Transverse colon (tissue), 4 donors: Measurements from ENCODE around the gene F8. TPM values are rescaled to one million over a fixed set of nuclear protein-coding genes. Genes with fewer than 3 reads are reported as not detected.

Experiments used
- DNase-seq: peaks from one replicate; pipeline ENCODE4 v3.0.0-alpha.2; 2019
- H3K27ac ChIP-seq, 4 donors: fragments of 200-600 bp; sonication (generic); 2 replicates each; pipeline ENCODE4 v1.5.1; 2016 to 2018; ENCODE audit warnings: inconsistent platforms in 4 of 4
- H3K27me3 ChIP-seq: fragments of 200-600 bp; sonication (generic); 2 replicates; pipeline ENCODE4 v1.5.1; 2017; ENCODE audit warnings: inconsistent platforms
- H3K36me3 ChIP-seq, 4 donors: fragments of 200-600 bp; sonication (generic); 2 replicates each; pipeline ENCODE4 v1.5.1; 2017 to 2019; ENCODE audit warnings: inconsistent platforms in 4 of 4
- H3K4me1 ChIP-seq, 4 donors: fragments of 200-600 bp; sonication (generic); 2 replicates each; pipeline ENCODE4 v1.5.1; 2017 to 2020; ENCODE audit warnings: inconsistent platforms in 4 of 4
- H3K4me3 ChIP-seq, 4 donors: fragments of 200-600 bp; sonication (generic); 1 replicate in 1 of 4; 2 replicates in 3 of 4; pipeline versions ENCODE4 v1.5.1 to v1.6.1; 2017 to 2019; ENCODE audit warnings: inconsistent platforms in 4 of 4
- H3K9me3 ChIP-seq, 2 donors: fragments of 200-600 bp; sonication (generic); 2 replicates each; pipeline ENCODE4 v1.5.1; 2017 to 2019; ENCODE audit warnings: inconsistent platforms in 2 of 2
- CTCF ChIP-seq, 5 experiments: fragments of 200-600 bp in 3 of 5; fragments of 450-650 bp in 2 of 5; sonication (generic) in 3 of 5; IDR thresholded peaks; 1 replicate in 2 of 5; 2 replicates in 3 of 5; pipeline ENCODE4 v1.5.1; 2016 to 2017; ENCODE audit warnings: antibody characterized with exemption in 5 of 5, inconsistent platforms in 3 of 5, mild to moderate bottlenecking in 2 of 5, moderate library complexity in 1 of 5
- EP300 ChIP-seq: sonication (generic); formaldehyde crosslinking; IDR thresholded peaks from one replicate; pipeline ENCODE4 v1.6.1; 2017; ENCODE audit warnings: antibody characterized with exemption, low read depth
- POLR2A ChIP-seq: fragments of 450-650 bp; IDR thresholded peaks from one replicate; pipeline ENCODE4 v1.6.1; 2016; ENCODE audit warnings: antibody characterized with exemption, mild to moderate bottlenecking, moderate library complexity
- POLR2AphosphoS5 ChIP-seq, 3 donors: sonication (generic); formaldehyde crosslinking; IDR thresholded peaks; one replicate each; pipeline ENCODE4 v1.6.1; 2016; ENCODE audit warnings: antibody characterized with exemption in 3 of 3
- WGBS, 2 donors: methylation state at CpG; one replicate each; pipeline ENCODE4 v1.1.5; 2018; ENCODE audit warnings: low coverage in 1 of 2; 5-methylcytosine and 5-hydroxymethylcytosine counted together
- in situ Hi-C, 4 donors: fragments of 200-750 bp; cut with MboI; loops; one replicate each; pipeline versions ENCODE4 v1.15.0 to v1.15.1; 2017; ENCODE audit warnings: low sequenced_read_pairs in 3 of 4, low pct_ligation_motif_present in 1 of 4, low pct_unique_long_range_greater_than_20kb in 1 of 4
- intact Hi-C: fragments of 100-400 bp; cut with DNase I; formaldehyde crosslinking; loops from one replicate; pipeline ENCODE4 v1.15.1; 2023; ENCODE audit warnings: low total_unique reads
- total RNA-seq, 4 donors: library from RNA; depleted of rRNA; stranded (reverse); fragments of >200 nt; gene quantifications; one replicate each; pipeline ENCODE4 v1.1.0, GENCODE V29; 2016

F8 gene
- total RNA-seq, 4 donors from 2014 or later: 1.2 to 4.5 (median 4.0) TPM

GRCh38 chrX:155070038-155070437 lies 47.5 kb upstream of the F8 start:
- no peaks in the 10 kb centered on the region for H3K9me3 ChIP-seq
- intact Hi-C loops (no loop called here), in situ Hi-C loops (no loop called here)
- H3K36me3 ChIP-seq: no peaks in the 10 kb centered on the region
- H3K27me3 ChIP-seq: no peaks in the 10 kb centered on the region
- H3K4me1 ChIP-seq: peaks cover 0 to 30% (median 4%) of the 10 kb centered on the region in 4 donors
- peak overlapping the region; percentile 85 to 91 (median 89) for H3K27ac ChIP-seq
- 0 to 45% methylated on average over 1 to 12 of the region's 12 CpGs for WGBS, 2 donors
- TF ChIP-seq CTCF (IDR thresholded peaks at IDR 0.05) (no peak), POLR2A (no peak), POLR2AphosphoS5 (IDR thresholded peaks at IDR 0.05) (no peak), EP300 (no peak)
- DNase-seq: no peak
- peak overlapping the region in 3 of 4 donors; percentile 45 to 61 (median 56) for H3K4me3 ChIP-seq

GRCh38 chrX:155069414-155069813 lies 46.9 kb upstream of the F8 start:
- 65% methylated on average over 1 of the region's 1 CpG; no CpG with 5 or more reads in 1 of the 2 donors for WGBS, 2 donors
- no peaks in the 10 kb centered on the region for H3K9me3 ChIP-seq
- in situ Hi-C loops (loop anchor here in 2 of 4 donors (10.0 kb wide), 1 partner anchor 85 kb away; no protein-coding TSS in a partner anchor), intact Hi-C loops (no loop called here)
- no peak for TF ChIP-seq CTCF (IDR thresholded peaks at IDR 0.05)
- no peak for TF ChIP-seq EP300
- no peak for TF ChIP-seq POLR2AphosphoS5 (IDR thresholded peaks at IDR 0.05)
- no peak for TF ChIP-seq POLR2A
- peaks cover 0 to 30% (median 4%) of the 10 kb centered on the region in 4 donors for H3K4me1 ChIP-seq
- DNase-seq: no peak
- H3K4me3 ChIP-seq: peak overlapping the region in 1 of 4 donors; percentile 61
- H3K36me3 ChIP-seq: no peaks in the 10 kb centered on the region
- no peak overlapping the region for H3K27ac ChIP-seq
- no peaks in the 10 kb centered on the region for H3K27me3 ChIP-seq

- TF ChIP-seq POLR2A (no peak), POLR2AphosphoS5 (IDR thresholded peaks at IDR 0.05) (no peak), EP300 (no peak), CTCF (IDR thresholded peaks at IDR 0.05) (no peak)
- Histone ChIP-seq H3K27ac (no peak overlapping the region), H3K36me3 (no peaks in the 10 kb centered on the region), H3K4me3 (no peak overlapping the region), H3K9me3 (no peaks in the 10 kb centered on the region), H3K4me1 (peaks cover 0 to 29% (median 4%) of the 10 kb centered on the region in 4 donors), H3K27me3 (no peaks in the 10 kb centered on the region)
- in situ Hi-C loops: loop anchor here in 2 of 4 donors (10.0 kb wide), 1 partner anchor 83 kb away; no protein-coding TSS in a partner anchor
- intact Hi-C loops: no loop called here
- 60% methylated on average over 1 of the region's 1 CpG; no CpG with 5 or more reads in 1 of the 2 donors for WGBS, 2 donors
- DNase-seq: no peak
Observed at GRCh38 chrX:155068165-155068564, 45.6 kb upstream of the F8 start.

- H3K4me3 ChIP-seq: no peak overlapping the region
- intact Hi-C loops (no loop called here), in situ Hi-C loops (loop anchor here in 2 of 4 donors (10.0 kb wide), 1 partner anchor 80 kb away; no protein-coding TSS in a partner anchor)
- H3K4me1 ChIP-seq: peaks cover 0 to 16% (median 0%) of the 10 kb centered on the region in 4 donors
- no peak for DNase-seq
- no peak overlapping the region for H3K27ac ChIP-seq
- H3K36me3 ChIP-seq: no peaks in the 10 kb centered on the region
- H3K9me3 ChIP-seq: no peaks in the 10 kb centered on the region
- TF ChIP-seq EP300 (no peak), POLR2AphosphoS5 (IDR thresholded peaks at IDR 0.05) (no peak), POLR2A (no peak), CTCF (IDR thresholded peaks at IDR 0.05) (no peak)
- WGBS, 2 donors: 88% methylated on average over 8 of the region's 8 CpGs; no CpG with 5 or more reads in 1 of the 2 donors
- H3K27me3 ChIP-seq: no peaks in the 10 kb centered on the region
Observed at GRCh38 chrX:155065035-155065734, 42.7 kb upstream of the F8 start.
